GM19397 (cell line): ENCODE measurements around the gene POLE.

Experiments
- ATAC-seq: cut with Tn5 transposase; IDR thresholded peaks from one replicate; pipeline ENCODE4 v1.9.1; 2021; ENCODE audit warnings: mild to moderate bottlenecking, moderate library complexity; ENCODE audit not compliant: unreplicated experiment

The POLE gene

DNA sequence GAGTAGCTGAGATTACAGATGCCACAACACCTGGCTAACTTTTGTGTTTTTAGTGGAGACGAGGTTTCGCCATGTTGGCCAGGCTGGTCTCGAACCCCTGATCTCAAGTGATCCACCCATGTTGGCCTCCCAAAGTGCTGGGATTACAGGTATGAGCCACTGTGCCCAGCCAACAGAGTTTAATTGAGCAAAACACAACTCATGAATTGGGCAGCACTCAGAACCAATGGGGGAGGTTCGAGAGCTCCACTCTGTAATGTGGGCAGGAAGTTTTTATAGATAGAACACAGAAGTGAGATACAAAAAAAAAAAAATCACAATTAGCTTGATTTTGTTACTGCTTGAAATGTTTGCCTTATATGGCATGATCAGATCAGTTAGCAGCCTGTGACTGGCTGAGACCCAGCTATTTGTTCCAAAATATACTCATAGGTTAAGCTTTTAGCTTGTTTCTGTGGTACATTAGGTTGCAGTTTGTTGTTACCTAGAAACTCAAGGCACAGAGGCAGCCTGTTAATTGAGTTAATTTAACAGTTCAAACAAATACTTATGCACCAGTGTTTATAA is 69.9 kb downstream of the POLE start:
- no peak for ATAC-seq

DNA sequence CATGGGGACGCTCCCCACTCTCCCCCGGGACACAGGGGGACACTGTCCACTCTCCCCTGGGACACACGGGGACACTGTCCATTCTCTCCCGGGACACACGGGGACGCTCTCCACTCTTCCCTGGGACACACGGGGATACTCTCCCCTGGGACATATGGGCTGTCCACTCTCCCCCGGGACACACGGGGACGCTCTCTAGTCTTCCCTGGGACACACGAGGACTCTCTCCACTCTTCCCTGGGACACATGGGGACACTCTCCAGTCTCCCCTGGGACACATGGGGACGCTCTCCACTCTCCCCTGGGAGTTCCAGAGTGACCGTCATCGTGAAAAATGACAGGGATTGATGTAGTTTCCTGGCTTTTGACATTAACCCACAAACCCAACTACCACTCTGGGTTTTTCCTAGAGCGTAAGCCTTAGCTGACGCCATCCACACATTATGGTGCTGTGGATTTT is 71.5 kb downstream of the POLE start:
- ATAC-seq = no peak

DNA sequence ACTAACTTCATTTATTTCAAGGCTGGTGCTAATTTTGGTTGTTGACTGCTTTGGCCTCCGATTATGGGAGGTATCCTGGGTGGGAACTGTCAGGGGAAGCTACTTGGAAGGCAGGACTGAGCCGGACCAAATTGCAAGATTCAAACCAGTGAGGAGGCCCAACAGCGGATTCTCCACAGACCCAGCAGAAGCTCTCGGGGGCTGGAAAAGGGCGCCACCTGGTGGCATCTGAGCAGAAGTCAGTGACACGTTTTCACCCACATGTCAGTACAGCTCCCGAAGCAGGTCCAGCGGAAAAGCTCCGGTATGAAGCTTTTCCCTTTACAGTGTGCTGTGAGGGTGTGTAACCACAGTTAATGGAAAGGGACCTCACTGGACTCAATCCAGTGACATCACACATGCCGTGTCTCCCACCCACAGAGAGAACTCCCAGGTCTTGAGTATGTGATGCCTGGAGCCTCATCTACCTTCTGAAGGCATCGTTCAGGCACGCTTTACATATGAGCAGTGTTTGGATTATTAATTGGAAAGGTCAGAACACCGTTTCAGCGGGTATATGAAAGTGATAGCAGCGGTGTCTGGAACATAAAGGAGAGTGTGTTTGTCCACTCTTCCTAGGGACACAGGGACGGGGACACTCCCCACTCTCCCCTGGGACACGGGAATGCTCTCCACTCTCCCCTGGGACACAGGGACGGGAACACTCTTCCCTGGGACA is 72.1 kb downstream of the POLE start:
- no peak for ATAC-seq

DNA sequence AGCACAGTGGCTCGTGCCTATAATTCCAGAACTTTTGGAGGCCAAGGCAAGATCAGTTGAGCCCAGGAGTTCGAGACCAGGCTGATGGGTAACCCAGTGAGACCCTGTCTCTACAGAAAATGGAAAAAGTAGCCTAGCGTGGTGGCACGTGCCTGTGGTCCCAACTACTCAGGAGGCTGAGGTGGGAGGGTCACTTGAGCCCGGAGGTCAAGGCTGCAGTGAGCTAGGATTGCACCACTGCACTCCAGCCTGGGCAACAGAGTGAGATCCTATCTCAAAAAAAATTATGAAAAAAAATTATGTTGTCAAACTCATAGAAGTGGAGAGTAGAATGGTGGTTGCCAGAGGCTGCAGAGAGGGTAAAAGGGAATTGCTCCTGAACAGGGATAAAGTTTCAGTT is 73.1 kb downstream of the POLE start:
- no peak for ATAC-seq

DNA sequence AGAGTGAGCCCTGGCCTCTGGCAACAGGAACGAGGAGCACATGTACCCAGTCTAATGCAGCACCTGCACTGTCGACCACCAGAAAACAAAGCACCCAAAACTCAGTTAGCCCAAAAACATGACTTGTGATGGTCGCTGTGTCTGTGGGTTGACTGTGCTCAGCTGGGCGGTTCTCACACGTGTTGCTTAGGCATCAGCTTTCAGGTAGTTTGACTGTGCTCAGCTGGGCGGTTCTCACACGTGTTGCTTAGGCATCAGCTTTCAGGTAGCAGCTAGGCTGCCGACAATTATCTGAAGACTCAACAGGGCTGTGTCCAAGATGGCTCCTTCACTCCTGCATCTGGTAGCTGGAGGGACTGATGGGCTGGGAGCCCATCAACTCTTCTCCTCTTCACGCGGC is 75.5 kb downstream of the POLE start:
- ATAC-seq = no peak

DNA sequence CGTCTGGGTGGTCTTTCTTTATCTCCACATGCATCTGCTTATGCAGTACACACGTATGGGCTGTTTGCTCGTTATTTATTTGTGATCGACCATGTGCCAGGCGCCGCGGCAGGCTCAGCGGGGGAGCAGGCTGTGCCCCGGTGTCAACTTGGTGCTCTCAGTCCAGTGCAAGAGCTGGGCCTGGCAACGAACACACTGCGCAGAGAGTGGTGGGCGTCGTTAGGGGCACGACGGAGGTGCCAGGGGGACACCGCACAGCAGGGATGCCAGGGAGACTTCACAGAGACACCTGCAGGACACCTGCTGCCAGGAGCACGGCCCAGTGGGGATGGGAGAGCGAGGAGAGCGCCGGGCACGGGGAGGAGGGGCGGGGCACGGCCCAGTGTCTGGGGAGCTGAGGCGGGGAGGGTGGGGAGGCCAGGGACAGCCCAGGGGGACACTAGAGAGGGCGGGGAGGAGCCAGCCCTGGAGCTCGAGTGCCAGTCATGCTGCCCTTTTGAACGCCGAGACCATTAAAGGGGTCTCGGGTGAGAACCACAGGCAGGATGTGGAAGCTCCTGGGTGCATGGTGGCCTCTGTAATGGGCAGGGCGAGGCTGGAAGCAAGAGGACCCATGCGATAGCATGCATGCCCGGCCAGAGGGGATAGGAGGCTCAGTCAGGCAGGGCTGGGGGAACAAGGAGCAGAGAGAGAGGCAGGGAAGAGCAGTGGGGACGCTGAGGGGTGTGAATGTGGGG is 76.1 kb downstream of the POLE start:
- no peak for ATAC-seq

DNA sequence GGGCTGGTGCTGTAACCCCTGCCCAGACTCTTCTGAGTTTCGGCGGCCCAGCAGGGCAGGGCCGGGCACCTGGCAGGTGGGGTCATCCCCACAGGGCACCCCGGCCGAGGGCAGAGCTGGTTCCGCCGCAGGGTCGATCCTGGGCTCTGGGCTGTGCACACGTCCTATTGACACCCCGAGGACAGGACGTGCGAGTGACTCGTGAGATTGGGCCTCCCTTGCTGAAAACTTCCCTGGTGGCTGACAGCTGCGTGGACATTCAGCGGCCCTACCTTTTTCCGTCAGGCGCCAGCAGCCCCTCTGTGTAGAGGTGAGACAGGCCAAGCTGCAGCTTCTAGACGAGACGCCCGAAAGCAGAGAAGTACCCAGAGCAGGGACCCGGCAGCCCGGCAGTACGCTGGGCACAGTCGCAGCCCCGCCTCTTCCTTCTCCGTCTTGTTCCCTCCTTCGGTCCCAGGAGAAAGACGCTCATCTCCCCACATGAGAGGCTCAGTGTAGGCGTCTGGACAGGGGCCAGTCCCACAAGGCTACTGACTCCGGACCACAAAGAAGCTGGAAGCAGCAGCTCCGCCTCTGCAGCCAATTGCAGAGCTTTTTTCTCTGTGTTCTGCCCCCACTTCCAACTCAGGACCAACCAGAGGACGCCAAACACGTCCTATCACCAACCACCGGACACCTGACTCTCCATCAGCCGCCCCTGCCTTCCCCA is 76.9 kb downstream of the POLE start, which contains the start of gene LRCOL1:
Gene LRCOL1 (minus strand): TSS at position 532 of the 709 bp plus-strand sequence. CDS start 4,331 bp downstream, outside the sequence.
- no peak for ATAC-seq

DNA sequence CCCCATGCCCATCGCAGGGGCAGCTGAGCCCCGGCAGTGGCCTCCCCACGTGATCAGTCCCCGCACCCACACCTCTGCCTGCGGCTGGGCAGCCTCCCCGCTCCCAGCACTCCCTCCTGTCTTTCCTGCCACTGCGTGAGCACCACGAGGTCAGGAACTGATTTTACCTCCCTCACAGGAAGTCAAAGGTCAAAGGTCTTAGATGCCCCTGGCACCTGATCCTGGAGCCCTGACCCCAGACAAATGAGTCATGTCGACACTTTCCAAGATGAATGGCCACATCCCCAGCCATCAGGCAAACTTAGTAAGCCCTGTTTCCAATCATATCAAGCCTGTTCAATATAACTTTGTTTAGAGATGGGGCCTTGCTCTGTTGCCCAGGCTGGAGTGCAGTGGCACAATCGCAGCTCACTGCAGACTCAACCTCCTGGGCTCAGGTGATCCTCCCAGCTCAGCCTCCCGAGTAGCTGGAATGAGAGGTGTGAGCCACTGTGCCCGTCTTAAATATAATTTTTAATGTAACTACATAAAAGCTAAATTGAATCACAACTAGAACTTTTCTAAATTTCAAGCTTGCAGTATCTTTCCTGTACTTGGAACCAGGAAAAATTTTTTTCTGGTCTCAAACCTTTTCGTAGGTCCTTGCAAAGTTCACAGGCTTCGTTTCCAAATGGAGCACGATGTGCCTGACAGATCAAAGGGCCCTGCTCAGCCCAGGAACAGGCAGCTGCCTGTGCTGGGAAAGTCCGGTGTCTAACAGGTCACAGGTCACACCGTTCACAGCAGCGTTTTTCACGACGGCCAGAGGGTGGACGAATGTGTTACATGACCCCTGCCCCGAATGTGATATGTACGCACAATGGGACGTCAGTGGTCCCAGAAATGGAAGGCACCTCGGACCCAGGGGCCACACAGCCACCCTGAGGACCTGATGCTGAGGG is 78.6 kb downstream of the POLE start:
- no peak for ATAC-seq

DNA sequence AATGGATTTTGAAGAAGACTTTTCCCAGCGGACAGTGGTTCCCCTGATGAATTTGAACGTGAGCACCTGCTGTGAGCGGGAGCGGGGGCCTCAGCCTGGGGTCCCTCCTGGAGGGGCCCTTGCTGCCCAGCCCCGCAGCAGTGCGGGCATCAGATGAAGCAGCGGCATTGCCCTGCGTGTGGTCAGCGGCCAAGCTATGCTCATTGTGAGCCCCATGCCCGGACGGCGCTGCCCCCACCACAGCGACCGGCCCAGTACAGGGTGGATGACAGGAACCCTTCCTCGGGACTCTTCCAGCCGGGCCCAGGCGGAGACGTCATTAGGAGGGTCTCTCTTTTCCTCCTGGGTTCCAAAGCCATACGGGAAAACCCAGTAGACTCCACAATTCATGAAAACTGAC is 80.2 kb downstream of the POLE start:
- ATAC-seq = no peak

DNA sequence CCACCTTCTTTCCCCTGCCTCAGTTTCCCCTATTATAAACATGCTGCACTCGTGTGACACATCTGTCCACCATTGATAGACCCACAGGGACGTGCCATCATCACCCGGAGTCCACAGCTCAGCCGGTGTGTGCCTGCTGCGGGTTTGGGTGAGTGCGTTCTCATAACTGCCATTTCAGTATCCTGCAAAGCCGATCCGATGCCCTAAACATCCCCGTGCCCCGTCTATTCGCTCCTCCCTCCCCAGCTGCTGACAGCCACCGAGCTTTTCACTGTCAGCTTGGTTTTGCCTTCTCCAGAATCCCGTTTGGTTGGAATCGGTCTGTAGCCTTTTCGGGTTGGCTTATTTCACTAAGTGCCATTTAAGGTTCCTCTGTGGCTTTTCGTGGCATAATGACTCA is 80.7 kb downstream of the POLE start:
- ATAC-seq = no peak

DNA sequence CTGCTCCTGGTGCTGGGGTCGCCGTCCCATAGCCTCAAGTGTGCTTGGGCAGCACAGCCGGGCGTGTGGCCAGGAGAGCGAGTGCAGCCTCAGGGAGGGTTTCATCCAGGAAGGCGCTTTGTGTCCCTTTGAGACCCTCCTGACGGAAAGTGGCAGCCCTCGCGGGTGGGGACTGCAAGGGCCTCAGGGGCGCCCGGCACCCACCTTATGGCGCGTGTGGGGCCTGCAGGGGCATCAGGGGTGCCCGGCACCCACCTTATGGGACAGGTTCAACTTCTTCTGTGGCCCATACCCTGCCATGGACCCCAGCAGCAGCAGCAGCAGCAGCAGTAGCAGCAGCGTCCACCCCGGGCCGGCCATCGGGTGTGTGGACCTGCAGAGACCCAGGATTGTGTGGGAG is 81.2 kb downstream of the POLE start:
- no peak for ATAC-seq

DNA sequence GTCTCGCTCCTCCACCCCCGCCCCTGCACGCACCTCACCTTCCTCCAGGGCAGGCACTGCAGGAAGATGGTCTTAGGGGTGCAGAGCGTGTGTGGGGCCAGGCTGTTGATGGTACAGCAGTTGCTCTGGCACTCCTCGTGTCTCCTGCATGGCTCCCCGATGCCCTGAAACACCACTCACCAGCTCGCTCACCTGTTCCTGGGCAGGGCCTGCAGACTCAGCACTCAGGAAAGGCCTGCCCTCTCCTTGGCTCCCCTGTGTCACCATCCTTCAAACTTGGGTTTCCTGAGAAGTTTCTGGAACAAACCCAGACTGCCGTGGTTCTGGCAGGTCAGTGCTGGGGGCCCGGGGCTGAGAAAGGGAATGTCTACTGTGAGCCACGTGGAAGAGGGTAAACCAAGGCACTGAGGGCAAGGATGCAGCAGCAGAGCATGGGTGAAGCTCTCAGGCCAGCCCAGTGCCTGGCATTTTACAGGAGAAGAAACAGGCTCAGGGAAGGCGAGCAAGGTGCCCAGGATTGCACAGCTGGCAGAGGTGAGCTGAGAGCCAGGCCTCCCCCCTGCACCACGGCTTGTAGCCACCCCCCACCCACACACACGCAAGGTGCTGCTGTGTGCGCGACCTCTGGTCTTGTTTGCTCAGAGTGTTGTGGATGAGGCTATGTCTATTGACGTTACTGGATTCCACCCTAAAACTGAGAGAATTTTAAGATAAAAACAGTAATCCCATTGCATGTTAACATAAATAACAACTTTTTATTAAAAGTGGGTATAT is 82.3 kb downstream of the POLE start:
- ATAC-seq = no peak

DNA sequence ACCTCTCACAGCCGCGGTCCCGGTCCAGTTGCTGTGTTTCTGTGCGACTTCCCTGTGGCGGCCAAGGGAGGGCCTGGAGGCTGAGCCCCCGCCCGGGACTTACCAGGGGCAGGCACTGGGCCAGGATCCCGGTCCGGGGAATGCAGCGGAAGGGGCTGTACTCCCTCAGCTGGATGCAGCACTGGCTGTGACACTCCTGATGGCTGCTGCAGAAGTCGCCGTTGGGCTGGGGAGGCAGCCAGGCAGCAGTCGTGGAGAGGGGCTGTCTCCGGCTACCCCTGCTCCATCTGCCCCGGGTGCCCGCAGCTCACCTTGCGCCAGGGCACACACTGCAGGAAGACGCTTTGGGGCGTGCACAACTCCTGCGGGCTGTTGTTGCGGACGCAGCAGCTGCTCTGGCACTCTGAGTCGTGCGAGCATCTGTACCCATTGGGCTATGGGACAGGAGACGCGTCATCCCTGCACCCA is 83.0 kb downstream of the POLE start:
- no peak for ATAC-seq

DNA sequence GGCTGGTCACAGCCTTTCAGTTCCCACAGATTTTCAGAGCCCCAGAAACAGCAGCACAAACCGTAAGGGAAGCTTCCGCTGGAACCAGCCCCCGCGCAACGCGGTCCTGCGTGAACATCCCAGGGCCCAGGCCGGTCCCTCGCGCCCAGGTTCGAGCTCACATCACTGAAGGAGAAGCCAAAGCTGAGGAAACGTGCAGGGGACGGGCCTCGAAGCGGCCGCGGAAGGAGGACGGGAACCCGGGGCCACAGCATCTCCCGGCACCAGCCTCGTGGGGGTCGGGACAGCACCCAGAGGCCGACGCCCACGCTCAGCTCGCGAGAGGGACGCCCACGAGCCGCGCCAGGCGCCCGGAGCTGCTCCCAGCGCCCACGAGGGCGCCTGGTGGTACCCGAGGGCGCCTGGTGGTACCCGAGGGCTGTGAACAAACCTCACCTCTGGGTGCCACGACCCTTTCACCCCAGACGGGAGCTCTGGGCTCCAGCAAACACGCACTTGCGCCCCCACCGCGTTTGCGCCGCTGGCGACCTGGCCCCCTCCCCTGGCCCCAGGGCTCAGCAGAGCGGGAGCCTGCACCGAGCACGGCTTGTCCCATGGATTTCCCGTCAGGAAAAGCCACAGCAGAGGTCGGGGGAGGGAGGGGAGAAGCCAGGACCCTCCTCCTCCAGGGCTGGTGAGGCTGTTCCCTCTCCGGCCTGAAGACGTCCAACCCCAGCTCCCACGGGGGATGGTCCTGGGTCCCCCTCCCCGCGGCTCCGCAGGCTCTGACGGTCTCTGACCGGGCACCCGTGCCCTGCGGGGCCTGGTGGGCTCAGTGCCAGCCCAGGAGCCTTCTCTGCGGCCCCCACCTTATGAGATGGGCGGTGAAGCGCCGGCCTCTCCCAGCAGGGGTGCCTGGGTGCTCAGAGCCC is 83.6 kb downstream of the POLE start:
- ATAC-seq = no peak

DNA sequence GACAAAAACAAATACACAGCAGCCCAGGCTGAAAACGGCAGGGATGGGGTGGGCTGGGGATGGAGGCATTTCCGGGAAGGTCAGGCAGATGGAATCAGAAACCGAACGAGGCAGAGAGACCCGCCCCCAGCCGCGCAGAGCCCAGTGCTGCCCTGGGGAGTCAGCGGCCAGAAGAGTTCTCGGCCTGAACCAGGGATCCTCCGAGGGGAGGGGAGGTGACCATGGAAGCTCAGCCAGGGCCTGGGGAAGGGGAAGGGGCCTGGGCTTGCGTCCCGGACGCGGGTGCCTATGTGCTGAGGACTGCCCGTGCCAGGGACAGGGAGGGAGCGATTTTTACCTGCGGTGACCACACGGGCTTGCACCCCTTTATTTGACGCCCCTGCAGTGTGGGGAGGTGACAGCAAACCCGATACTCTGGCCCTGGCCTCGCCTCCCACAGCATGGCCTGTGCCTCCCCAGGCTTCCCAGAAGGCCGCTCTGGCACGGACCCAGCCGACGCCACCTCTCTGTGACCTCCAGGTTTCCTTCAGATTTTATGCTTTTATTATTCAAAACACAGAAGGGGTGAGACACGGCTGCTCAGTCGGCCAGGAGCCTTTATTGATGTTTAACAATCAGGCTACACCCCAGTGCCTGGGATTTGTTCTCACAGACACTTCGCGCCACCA is 84.4 kb downstream of the POLE start:
- no peak for ATAC-seq

DNA sequence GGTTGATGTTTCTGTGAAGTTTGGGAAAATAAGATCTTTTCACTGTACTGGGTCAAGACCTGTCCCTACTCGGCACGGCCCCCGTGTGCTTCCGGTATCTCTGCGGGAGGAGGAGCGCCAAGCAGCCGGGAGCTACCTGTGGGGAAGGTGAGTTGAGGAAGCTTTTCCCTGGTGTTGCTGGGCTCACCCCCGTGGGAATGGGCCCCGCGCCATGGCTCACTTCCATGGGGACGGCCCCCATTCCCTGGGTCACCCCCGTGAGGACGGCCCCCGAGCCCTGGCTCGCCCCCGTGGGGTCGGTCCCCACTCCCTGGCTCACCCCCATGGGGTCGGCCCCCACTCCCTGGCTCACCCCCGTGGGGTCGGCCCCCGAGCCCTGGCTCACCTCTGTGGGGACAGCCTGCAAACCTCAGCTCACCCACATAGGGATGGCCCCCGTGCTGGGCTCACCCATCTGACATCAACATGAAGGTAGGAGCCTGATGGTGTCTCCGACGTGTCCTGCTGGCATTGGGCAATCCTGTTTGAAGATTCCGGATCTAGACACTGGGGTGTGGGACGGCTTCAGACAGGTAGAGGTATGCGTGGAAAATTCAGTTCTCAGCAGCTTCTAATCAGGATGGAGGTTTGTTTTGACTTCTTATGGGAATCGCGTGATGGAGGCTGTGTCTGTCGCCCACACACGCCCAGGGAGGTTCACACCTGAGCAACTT is 85.8 kb downstream of the POLE start:
- ATAC-seq = no peak
